ENCODE data around the gene SWAP70. TPM values are rescaled to one million over a fixed set of nuclear protein-coding genes. Genes with fewer than 3 reads are reported as not detected.

SWAP70 gene
- total and polyA plus RNA-seq, 10 donors = 34.9 to 130 (median 108) TPM

GRCh38 chr11:9756461-9756860 is 92.6 kb downstream of the SWAP70 start:
- no peaks in the 10 kb centered on the region for H3K9me3 ChIP-seq
- H3K4me1 ChIP-seq = peaks cover 30 to 85% (median 61%) of the 10 kb centered on the region in 6 donors
- WGBS, 5 donors = 71 to 87% (median 85%) methylated on average over 1 to 5 of the region's 5 CpGs
- intact Hi-C loops (cut with DNase I; ENCODE audit: low total_unique reads) = loop anchor here (5.0 to 10.0 kb wide), 2 partner anchors 218 to 566 kb away; no protein-coding TSS in a partner anchor
- peaks cover 0 to 18% (median 6%) of the 10 kb centered on the region in 6 donors for H3K36me3 ChIP-seq
- no peak overlapping the region for H3K4me3 ChIP-seq
- DNase-seq = no peak
- H3K27ac ChIP-seq = peak overlapping the region in 6 of 8 donors; percentile 41 to 87 (median 84)
- H3K27me3 ChIP-seq (replicated peaks in 1 of 7) = no peaks in the 10 kb centered on the region
- TF ChIP-seq CTCF (IDR thresholded peaks at IDR 0.05 in 8 of 11, conservative IDR thresholded peaks at IDR 0.05 in 3 of 11) (no peak), POLR2AphosphoS5 (IDR thresholded peaks at IDR 0.05) (no peak), POLR2A (IDR thresholded peaks at IDR 0.05) (no peak)

GRCh38 chr11:9756878-9757277 is 93.0 kb downstream of the SWAP70 start:
- H3K4me1 ChIP-seq = peaks cover 30 to 82% (median 61%) of the 10 kb centered on the region in 6 donors
- intact Hi-C loops (cut with DNase I; ENCODE audit: low total_unique reads) = loop anchor here (5.0 to 10.0 kb wide), 2 partner anchors 218 to 565 kb away; no protein-coding TSS in a partner anchor
- H3K27me3 ChIP-seq (replicated peaks in 1 of 7) = no peaks in the 10 kb centered on the region
- H3K27ac ChIP-seq = peak overlapping the region in 6 of 8 donors; percentile 51 to 87 (median 84)
- DNase-seq = no peak
- TF ChIP-seq POLR2A (IDR thresholded peaks at IDR 0.05) (no peak), POLR2AphosphoS5 (IDR thresholded peaks at IDR 0.05) (peak in 1 of 3 donors; percentile 24)
- no peaks in the 10 kb centered on the region for H3K9me3 ChIP-seq
- H3K4me3 ChIP-seq = no peak overlapping the region
- WGBS, 5 donors = 91 to 96% (median 95%) methylated on average over 5 to 6 of the region's 6 CpGs
- peaks cover 0 to 13% (median 5%) of the 10 kb centered on the region in 6 donors for H3K36me3 ChIP-seq

- H3K36me3 ChIP-seq = peaks cover 0 to 6% (median 0%) of the 10 kb centered on the region in 6 donors
- peak overlapping the region; percentile 70 to 87 (median 83) for H3K27ac ChIP-seq
- H3K9me3 ChIP-seq = no peaks in the 10 kb centered on the region
- no peaks in the 10 kb centered on the region for H3K27me3 ChIP-seq (replicated peaks in 1 of 7)
- TF ChIP-seq POLR2A (IDR thresholded peaks at IDR 0.05) = no peak
- peak; percentile 3 to 97 (median 93) for TF ChIP-seq CTCF (IDR thresholded peaks at IDR 0.05 in 8 of 11, conservative IDR thresholded peaks at IDR 0.05 in 3 of 11)
- peak; percentile 80 to 85 (median 84) for TF ChIP-seq POLR2AphosphoS5 (IDR thresholded peaks at IDR 0.05)
- DNase-seq = peak; percentile 98
- intact Hi-C loops (cut with DNase I; ENCODE audit: low total_unique reads) = loop anchor here (5.0 to 10.0 kb wide), 2 partner anchors 217 to 564 kb away; no protein-coding TSS in a partner anchor
- H3K4me1 ChIP-seq = peaks cover 30 to 75% (median 61%) of the 10 kb centered on the region in 6 donors
- H3K4me3 ChIP-seq = peak overlapping the region; percentile 38 to 92 (median 72)
- WGBS, 5 donors = 2 to 5% (median 3%) methylated on average over 46 to 64 of the region's 64 CpGs
Measured at GRCh38 chr11:9757809-9758636, 94.1 kb downstream of the SWAP70 start.

- 12 to 23% (median 16%) methylated on average over 46 to 58 of the region's 58 CpGs for WGBS, 5 donors
- intact Hi-C loops (cut with DNase I; ENCODE audit: low total_unique reads) = loop anchor here (5.0 to 10.0 kb wide), 2 partner anchors 216 to 563 kb away; no protein-coding TSS in a partner anchor
- Histone ChIP-seq H3K27me3 (replicated peaks in 1 of 7) (no peaks in the 10 kb centered on the region), H3K4me3 (peak overlapping the region; percentile 38 to 92 (median 72)), H3K4me1 (peaks cover 30 to 68% (median 58%) of the 10 kb centered on the region in 6 donors), H3K27ac (peak overlapping the region; percentile 70 to 87 (median 83)), H3K9me3 (no peaks in the 10 kb centered on the region), H3K36me3 (peaks cover 0 to 4% (median 0%) of the 10 kb centered on the region in 6 donors)
- DNase-seq = peak; percentile 91
- TF ChIP-seq CTCF (IDR thresholded peaks at IDR 0.05 in 8 of 11, conservative IDR thresholded peaks at IDR 0.05 in 3 of 11) = peak in 1 of 11 experiments; percentile 10
- TF ChIP-seq POLR2A (IDR thresholded peaks at IDR 0.05) = no peak
- TF ChIP-seq POLR2AphosphoS5 (IDR thresholded peaks at IDR 0.05) = peak; percentile 27 to 80 (median 65)
Measured at GRCh38 chr11:9758637-9759518, 95.0 kb downstream of the SWAP70 start.

All from spleen (tissue), 11 donors.